A673 (cell line): ENCODE results near the gene CDC25A. TPM values are rescaled to one million over a fixed set of nuclear protein-coding genes. Genes with fewer than 3 reads are reported as not detected.

Experiments used
- BruUV-seq: library from RNA; stranded (reverse); fragments of 400-500 nt; replicated peaks from 2 replicates; lab custom pipeline; 2021; lab: Mats Ljungman, UMichigan
- CTCF ChIA-PET: fragments of 300-600 bp; sonication (Branson Sonifier 250); formaldehyde crosslinking; loops from one replicate; lab custom pipeline; 2022; ENCODE audit warnings: antibody characterized with exemption; lab: Charles Lee
- POLR2A ChIA-PET: fragments of 300-600 bp; sonication (Branson Sonifier 250); formaldehyde crosslinking; loops from one replicate; lab custom pipeline; 2022; ENCODE audit warnings: antibody characterized with exemption; ENCODE audit not compliant: low non-redundant PET; lab: Charles Lee
- DNase-seq: peaks from one replicate; pipeline ENCODE4 v3.0.0-alpha.2; 2015; ENCODE audit warnings: low spot score
- H3K27ac ChIP-seq: fragments of 200-600 bp; sonication (generic); 2 replicates; pipeline ENCODE4 v1.5.1; 2016; ENCODE audit warnings: mixed run types, low read depth, mild to moderate bottlenecking, mixed read lengths, antibody characterized with exemption, low read length; ENCODE audit not compliant: poor library complexity, severe bottlenecking
- H3K27me3 ChIP-seq: fragments of 200-600 bp; sonication (generic); replicated peaks from 2 replicates; pipeline ENCODE4 v1.6.1; 2017; ENCODE audit warnings: mixed run types, low read depth, mild to moderate bottlenecking, mixed read lengths, antibody characterized with exemption, low read length; ENCODE audit not compliant: insufficient read depth, poor library complexity
- H3K36me3 ChIP-seq: fragments of 200-600 bp; sonication (generic); 2 replicates; pipeline ENCODE4 v1.6.1; 2016; ENCODE audit warnings: mixed run types, mild to moderate bottlenecking, mixed read lengths, antibody characterized with exemption, low read length; ENCODE audit not compliant: insufficient read depth, poor library complexity, severe bottlenecking
- H3K4me1 ChIP-seq: fragments of 200-600 bp; sonication (generic); 2 replicates; pipeline ENCODE4 v1.6.1; 2017; ENCODE audit warnings: mixed run types, mild to moderate bottlenecking, mixed read lengths, antibody characterized with exemption, low read length; ENCODE audit not compliant: insufficient read depth, poor library complexity, severe bottlenecking
- H3K4me3 ChIP-seq: fragments of 200-600 bp; sonication (generic); 2 replicates; pipeline ENCODE4 v1.5.1; 2016; ENCODE audit warnings: low read depth, mixed run types, mild to moderate bottlenecking, mixed read lengths, low read length; ENCODE audit not compliant: poor library complexity, severe bottlenecking
- H3K9me3 ChIP-seq: fragments of 200-600 bp; sonication (generic); 2 replicates; pipeline ENCODE4 v1.6.1; 2016; ENCODE audit warnings: mixed run types, low read depth, mild to moderate bottlenecking, mixed read lengths, antibody characterized with exemption, low read length; ENCODE audit not compliant: poor library complexity, severe bottlenecking
- EZH2 ChIP-seq: fragments of 200-600 bp; sonication (generic); IDR thresholded peaks from 2 replicates; pipeline ENCODE4 v1.6.1; 2017; ENCODE audit warnings: borderline replicate concordance, low read depth, mild to moderate bottlenecking, mixed read lengths, antibody characterized with exemption, low read length; ENCODE audit not compliant: poor library complexity, severe bottlenecking
- intact Hi-C: fragments of 100-400 bp; cut with micrococcal nuclease; formaldehyde crosslinking; loops from one replicate; pipeline ENCODE4 v1.10.0; 2022; ENCODE audit not compliant: unreplicated experiment
- total RNA-seq: library from RNA; stranded (reverse); gene quantifications from 2 replicates; pipeline ENCODE4 v1.2.3, GENCODE V29; 2021
- TF ChIP-seq, protein P1 (sequence below): fragments of 300-800, 200-600 bp; sonication (generic); conservative IDR thresholded peaks from 2 replicates; pipeline ENCODE4 v1.5.1; 2017; ENCODE audit warnings: low read depth, mild to moderate bottlenecking, antibody characterized with exemption, low read length, moderate library complexity, mixed read lengths

The CDC25A gene
- total RNA-seq, 1 experiment from 2014 or later, result 34.6 TPM

DNA sequence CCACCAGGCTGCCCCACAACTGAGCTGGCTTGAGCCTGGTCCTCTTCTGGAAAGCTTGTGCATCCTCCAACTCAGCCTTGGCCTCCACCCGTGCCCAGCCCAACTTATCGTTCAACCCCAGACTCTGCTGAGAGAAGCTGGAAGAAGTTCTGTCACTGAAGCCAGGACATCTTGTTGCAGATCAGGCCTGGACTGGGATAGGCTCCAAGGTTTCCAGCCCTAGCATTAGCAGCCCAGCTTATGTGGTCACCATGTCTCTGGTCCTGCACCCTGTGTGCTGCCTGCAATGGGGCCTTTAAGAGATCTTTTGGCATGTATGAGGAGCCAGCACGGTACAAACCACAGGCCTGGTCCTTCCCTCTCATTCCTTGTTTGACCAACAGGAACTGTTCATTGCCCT is 19.9 kb upstream of the CDC25A start:
- TF ChIP-seq EZH2, result no peak
- TF ChIP-seq, protein P1, sequence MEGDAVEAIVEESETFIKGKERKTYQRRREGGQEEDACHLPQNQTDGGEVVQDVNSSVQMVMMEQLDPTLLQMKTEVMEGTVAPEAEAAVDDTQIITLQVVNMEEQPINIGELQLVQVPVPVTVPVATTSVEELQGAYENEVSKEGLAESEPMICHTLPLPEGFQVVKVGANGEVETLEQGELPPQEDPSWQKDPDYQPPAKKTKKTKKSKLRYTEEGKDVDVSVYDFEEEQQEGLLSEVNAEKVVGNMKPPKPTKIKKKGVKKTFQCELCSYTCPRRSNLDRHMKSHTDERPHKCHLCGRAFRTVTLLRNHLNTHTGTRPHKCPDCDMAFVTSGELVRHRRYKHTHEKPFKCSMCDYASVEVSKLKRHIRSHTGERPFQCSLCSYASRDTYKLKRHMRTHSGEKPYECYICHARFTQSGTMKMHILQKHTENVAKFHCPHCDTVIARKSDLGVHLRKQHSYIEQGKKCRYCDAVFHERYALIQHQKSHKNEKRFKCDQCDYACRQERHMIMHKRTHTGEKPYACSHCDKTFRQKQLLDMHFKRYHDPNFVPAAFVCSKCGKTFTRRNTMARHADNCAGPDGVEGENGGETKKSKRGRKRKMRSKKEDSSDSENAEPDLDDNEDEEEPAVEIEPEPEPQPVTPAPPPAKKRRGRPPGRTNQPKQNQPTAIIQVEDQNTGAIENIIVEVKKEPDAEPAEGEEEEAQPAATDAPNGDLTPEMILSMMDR, result no peak
- ChIA-PET POLR2A (no interaction called here), CTCF (no interaction called here)
- no peaks in the 10 kb centered on the region for H3K27me3 ChIP-seq
- intact Hi-C loops, result no loop called here
- no TSS peak for BruUV-seq
- no peak overlapping the region for H3K27ac ChIP-seq
- H3K36me3 ChIP-seq, result no peaks in the 10 kb centered on the region
- DNase-seq, result no peak
- no peaks in the 10 kb centered on the region for H3K9me3 ChIP-seq
- no peaks in the 10 kb centered on the region for H3K4me1 ChIP-seq
- no peak overlapping the region for H3K4me3 ChIP-seq

DNA sequence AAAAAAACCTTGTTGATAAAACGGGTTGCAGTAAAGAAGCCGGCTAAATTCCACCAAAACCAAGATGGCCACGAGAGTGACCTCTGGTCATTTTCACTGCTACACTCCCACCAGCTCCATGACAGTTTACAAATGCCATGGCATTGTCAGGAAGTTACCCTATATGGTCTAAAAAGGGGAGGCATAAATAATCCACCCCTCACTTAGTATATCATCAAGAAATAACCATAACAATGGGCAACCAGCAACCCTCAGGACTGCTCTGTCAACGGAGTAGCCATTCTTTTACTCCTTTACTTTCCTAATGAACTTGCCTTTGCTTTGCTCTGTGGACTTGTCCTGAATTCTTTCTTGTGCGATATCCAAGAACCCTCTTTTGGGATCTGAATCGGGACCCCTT is 14.4 kb upstream of the CDC25A start:
- DNase-seq, result no peak
- BruUV-seq, result no TSS peak
- Histone ChIP-seq H3K27me3 (no peaks in the 10 kb centered on the region), H3K36me3 (no peaks in the 10 kb centered on the region), H3K4me3 (no peak overlapping the region), H3K27ac (no peak overlapping the region), H3K9me3 (no peaks in the 10 kb centered on the region), H3K4me1 (no peaks in the 10 kb centered on the region)
- no peak for TF ChIP-seq EZH2
- TF ChIP-seq, protein P1, result no peak
- ChIA-PET POLR2A (no interaction called here), CTCF (no interaction called here)
- intact Hi-C loops, result no loop called here

DNA sequence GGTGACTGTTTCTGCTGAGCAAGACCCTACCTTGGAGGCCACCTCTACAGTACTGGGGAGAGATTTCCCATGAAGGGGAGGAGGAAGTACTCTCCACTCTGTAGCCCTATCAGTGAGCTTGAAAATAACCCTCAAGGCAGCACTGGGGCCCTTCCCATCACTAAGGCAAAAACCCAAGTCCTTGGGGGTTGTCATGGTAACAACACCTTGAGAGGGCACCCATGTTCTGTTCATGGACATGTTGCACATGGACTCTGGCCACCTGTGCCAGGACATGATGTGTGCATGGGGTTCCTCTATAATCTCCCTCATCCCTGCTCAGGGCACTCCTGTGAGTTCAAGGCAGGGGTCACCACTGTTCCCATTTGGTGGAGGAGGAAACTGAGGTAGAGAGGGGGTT is 10.9 kb upstream of the CDC25A start:
- Histone ChIP-seq H3K36me3 (no peaks in the 10 kb centered on the region), H3K27ac (no peak overlapping the region), H3K9me3 (no peaks in the 10 kb centered on the region), H3K27me3 (no peaks in the 10 kb centered on the region), H3K4me1 (no peaks in the 10 kb centered on the region), H3K4me3 (no peak overlapping the region)
- ChIA-PET CTCF (no interaction called here), POLR2A (no interaction called here)
- BruUV-seq, result no TSS peak
- intact Hi-C loops, result no loop called here
- TF ChIP-seq, protein P1, result no peak
- no peak for TF ChIP-seq EZH2
- no peak for DNase-seq
